ENCODE measurements around the gene ABL2. TPM values are rescaled to one million over a fixed set of nuclear protein-coding genes. Genes with fewer than 3 reads are reported as not detected.

Gene ABL2
- total and polyA plus RNA-seq, 8 donors: 1.3 to 26.6 (median 6.7) TPM

GRCh38 chr1:179184403-179184802 is 45.1 kb downstream of the ABL2 start:
- Histone ChIP-seq H3K4me3 (no peak overlapping the region), H3K27me3 (no peaks in the 10 kb centered on the region), H3K9me3 (no peaks in the 10 kb centered on the region), H3K27ac (no peak overlapping the region), H3K36me3 (no peaks in the 10 kb centered on the region), H3K4me1 (peaks cover 0 to 19% (median 5%) of the 10 kb centered on the region in 4 donors)
- no peak for DNase-seq
- intact Hi-C loops (cut with DNase I; ENCODE audit: low total_unique reads): no loop called here
- whole genome bisulfite sequencing, 5 donors: 88 to 100% (median 92%) methylated on average over 1 of the region's 1 CpG
- TF ChIP-seq EP300 (IDR thresholded peaks at IDR 0.05) (no peak), CTCF (IDR thresholded peaks at IDR 0.05) (no peak), POLR2AphosphoS5 (IDR thresholded peaks at IDR 0.05) (no peak), POLR2A (IDR thresholded peaks at IDR 0.05) (no peak)

- no peak overlapping the region for H3K4me3 ChIP-seq
- H3K27me3 ChIP-seq: no peaks in the 10 kb centered on the region
- TF ChIP-seq EP300 (IDR thresholded peaks at IDR 0.05): no peak
- no peak for TF ChIP-seq POLR2AphosphoS5 (IDR thresholded peaks at IDR 0.05)
- TF ChIP-seq CTCF (IDR thresholded peaks at IDR 0.05): no peak
- TF ChIP-seq POLR2A (IDR thresholded peaks at IDR 0.05): no peak
- intact Hi-C loops (cut with DNase I; ENCODE audit: low total_unique reads): no loop called here
- H3K36me3 ChIP-seq: no peaks in the 10 kb centered on the region
- H3K9me3 ChIP-seq: no peaks in the 10 kb centered on the region
- no peak for DNase-seq
- no peak overlapping the region for H3K27ac ChIP-seq
- H3K4me1 ChIP-seq: peaks cover 0 to 24% (median 8%) of the 10 kb centered on the region in 4 donors
- 85 to 97% (median 93%) methylated on average over 5 of the region's 5 CpGs for WGBS, 5 donors
Observed at GRCh38 chr1:179183857-179184256, 45.6 kb downstream of the ABL2 start.

- 50 to 71% (median 65%) methylated on average over 1 of the region's 1 CpG for WGBS, 5 donors
- no peak for DNase-seq
- H3K4me1 ChIP-seq: peaks cover 0 to 34% (median 18%) of the 10 kb centered on the region in 4 donors
- H3K27me3 ChIP-seq: no peaks in the 10 kb centered on the region
- no peak overlapping the region for H3K4me3 ChIP-seq
- TF ChIP-seq POLR2A (IDR thresholded peaks at IDR 0.05): no peak
- TF ChIP-seq EP300 (IDR thresholded peaks at IDR 0.05): no peak
- TF ChIP-seq CTCF (IDR thresholded peaks at IDR 0.05): no peak
- no peak for TF ChIP-seq POLR2AphosphoS5 (IDR thresholded peaks at IDR 0.05)
- intact Hi-C loops (cut with DNase I; ENCODE audit: low total_unique reads): no loop called here
- no peak overlapping the region for H3K27ac ChIP-seq
- no peaks in the 10 kb centered on the region for H3K36me3 ChIP-seq
- H3K9me3 ChIP-seq: no peaks in the 10 kb centered on the region
Observed at GRCh38 chr1:179178950-179179349, 50.5 kb downstream of the ABL2 start.

GRCh38 chr1:179178183-179178582 is 51.3 kb downstream of the ABL2 start:
- intact Hi-C loops (cut with DNase I; ENCODE audit: low total_unique reads): no loop called here
- Histone ChIP-seq H3K4me3 (no peak overlapping the region), H3K9me3 (no peaks in the 10 kb centered on the region), H3K27ac (no peak overlapping the region), H3K36me3 (no peaks in the 10 kb centered on the region), H3K4me1 (peaks cover 0 to 34% (median 18%) of the 10 kb centered on the region in 4 donors), H3K27me3 (no peaks in the 10 kb centered on the region)
- TF ChIP-seq POLR2A (IDR thresholded peaks at IDR 0.05) (no peak), EP300 (IDR thresholded peaks at IDR 0.05) (no peak), CTCF (IDR thresholded peaks at IDR 0.05) (no peak), POLR2AphosphoS5 (IDR thresholded peaks at IDR 0.05) (no peak)
- no peak for DNase-seq
- WGBS, 5 donors: 83 to 95% (median 92%) methylated on average over 4 of the region's 4 CpGs
